GM21367 (cell line): ENCODE measurements around the gene CDKN2D.

Source experiments
- ATAC-seq: cut with Tn5 transposase; IDR thresholded peaks from one replicate; pipeline ENCODE4 v1.9.1; 2021; ENCODE audit not compliant: unreplicated experiment

The CDKN2D gene

DNA sequence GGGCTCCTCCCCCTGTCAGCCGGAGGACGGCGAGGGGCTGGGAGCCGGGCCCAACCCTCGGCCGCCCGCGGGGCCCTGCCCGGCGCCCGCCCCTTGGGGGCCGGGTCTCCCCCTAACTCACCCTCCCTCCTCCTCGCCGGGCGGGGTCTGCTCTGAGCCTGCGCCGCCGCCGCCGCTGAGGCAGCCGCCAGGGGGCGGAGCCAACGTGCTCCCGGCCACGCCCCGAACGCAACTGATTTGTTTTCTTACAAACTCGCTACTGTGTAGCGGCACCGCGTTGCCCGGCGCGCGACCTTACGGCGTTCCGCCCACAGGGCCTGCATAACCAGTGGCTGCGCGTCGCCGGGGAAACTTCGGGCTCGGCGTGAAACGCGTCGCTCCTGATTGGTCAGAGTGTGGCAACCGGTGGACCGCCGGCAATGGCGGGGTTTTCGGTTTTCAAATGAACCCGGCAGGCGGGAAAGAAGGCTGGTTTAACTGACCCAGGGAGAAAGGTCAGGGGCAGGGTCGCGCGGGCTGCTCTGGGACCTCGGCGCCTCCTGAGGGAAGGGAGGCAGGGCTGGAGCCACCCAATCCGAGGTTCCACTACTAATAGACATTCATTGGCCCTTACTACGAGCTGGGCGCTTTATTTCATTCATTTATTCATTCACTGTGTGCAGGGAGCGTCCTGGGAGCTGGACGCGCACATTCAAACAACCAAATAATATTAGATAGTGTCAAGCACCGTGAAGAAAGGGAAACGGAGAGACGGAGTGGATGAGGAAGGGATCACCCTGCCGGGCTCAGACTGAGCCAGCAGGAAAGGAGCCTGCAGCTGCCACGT, at the start of gene CDKN2D:
Gene CDKN2D, minus strand, starts transcription at position 154 of the 826 bp plus-strand sequence. CDS start 326 bp downstream, outside the sequence.
- ATAC-seq, result peak; percentile 55

DNA sequence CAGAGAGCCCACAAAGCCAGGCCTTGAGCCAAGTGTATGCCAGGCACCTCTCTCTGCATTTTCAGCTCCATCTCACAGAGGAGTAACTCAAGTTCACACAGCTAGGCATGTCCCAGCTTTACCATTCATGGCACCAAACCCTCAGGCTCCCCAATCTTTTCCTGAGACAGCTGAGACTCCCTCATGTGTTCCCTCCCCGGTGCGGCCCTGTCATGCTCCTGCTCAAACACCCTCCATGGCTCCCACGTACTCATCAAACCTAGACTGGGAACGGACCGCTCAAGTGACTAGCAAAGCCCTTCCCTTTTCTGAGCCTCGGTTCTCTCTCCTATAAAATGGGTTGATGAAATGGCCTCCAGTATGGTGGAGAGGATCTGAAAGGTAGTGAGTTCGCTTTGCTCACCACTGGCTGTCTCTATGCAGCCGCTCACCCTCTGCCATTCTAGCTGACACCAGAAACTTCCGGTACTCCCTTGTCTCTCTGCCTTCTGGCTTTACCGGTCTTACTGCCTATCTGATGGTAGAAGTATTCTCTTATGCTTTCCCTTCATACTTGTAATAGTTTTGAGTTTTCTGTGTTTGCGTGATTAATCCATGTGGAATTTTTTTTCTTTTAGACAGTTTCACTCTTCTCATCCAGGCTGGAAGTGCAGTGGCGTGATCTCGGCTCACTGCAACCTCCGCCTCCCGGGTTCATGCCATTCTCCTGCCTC, 48.8 kb upstream of the CDKN2D start:
- no peak for ATAC-seq

DNA sequence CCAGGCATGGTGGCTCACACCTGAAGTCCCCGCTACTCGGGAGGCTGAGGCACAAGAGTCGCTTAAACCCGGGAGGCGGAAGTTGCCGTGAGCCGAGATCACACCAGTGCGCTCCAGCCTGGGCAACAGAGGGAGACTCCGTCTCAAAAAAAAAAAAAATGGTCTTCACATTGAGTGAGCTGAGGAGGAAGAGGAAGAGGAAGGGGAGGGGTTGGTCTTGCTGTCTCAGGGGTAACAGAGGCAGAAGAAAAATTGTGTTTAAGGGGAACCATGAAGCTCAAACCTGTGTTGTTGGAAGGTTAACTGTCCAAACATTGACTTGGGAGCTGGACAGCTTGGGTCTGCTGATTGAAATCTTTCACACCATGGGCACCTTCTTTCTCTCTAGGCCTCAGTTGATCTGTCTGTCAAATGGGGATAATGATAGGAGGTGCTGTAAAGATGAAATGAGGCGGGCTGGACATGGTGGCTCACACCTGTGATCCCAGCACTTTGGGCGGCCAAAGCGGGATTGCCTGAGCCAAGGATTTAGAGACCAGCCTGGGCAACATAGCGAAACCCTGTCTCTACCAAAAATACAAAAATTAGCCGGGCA, 46.7 kb upstream of the CDKN2D start:
- no peak for ATAC-seq

DNA sequence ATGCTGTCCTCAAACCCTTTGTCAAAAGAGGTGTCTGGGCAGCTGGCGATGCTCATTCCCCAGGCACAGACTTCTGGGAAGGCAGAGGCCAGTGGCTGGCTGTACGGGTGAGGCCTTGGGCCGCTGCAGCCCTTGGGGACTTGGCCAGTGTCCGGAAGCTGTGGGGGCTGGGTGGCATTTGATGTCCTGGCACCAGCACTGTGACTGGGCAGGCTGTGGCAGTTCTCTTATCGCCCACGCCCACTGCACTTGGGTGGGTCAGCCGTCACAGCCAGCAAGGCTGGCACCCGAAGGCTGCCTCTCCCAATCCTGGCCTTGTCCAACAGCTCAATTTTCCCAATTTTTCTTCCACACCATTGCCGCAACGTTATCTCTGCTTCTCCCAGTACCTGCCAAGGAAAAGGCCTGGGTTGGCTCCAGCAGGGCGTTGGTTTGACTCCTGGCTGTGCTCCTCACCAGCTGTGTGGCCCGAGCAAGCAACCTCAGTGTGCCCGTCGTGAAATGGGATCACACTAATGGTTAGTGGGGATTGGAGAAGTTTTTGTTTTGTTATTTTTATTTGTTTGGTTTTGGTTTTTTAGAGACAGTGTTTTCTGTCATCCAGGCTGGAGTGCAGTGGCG, 43.8 kb upstream of the CDKN2D start:
- no peak for ATAC-seq

DNA sequence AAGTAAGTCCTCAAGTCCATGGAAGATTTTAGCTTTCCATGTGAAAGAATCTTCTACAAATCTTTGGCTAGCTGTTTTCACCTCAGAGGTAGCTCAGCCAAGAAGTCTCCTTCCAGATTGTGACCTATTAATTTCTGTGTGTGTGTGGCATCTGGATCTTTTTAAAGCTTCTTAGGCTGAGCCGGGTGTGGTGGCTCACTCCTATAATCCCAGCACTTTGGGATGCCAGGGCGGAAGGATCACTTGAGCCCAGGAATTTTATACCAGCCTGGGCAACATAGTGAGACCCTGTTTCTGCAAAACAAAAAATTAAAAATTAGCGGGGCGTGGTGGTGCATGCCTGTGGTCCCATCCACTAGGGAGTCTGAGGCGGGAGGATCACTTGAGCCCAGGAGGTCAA, 43.1 kb upstream of the CDKN2D start:
- ATAC-seq, result no peak

DNA sequence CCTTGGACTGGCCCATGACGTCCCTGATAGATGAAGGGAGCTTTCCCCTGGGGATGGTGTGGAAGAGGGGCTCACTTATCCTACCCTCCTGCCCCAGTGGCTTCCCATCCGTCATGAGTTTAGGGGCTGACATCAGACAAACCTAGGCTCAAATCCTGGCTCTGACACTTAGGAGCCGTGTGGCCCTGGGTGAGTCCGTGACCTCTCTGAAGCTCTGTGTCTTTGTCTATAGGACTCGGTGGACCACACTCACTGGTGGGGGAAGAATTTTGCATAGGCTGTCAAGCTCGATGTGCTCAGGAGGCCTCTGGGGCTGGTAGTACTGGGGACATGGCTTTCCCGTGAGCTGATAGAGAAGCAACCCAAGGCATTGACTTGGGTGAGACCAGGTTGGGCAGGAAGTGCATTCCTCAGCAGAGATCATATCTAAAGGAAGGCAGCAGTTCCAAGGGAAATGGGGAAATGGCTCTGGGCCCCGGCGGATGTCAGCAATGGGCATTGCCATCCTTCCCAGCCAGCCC, 35.7 kb upstream of the CDKN2D start:
- peak; percentile 16 for ATAC-seq

DNA sequence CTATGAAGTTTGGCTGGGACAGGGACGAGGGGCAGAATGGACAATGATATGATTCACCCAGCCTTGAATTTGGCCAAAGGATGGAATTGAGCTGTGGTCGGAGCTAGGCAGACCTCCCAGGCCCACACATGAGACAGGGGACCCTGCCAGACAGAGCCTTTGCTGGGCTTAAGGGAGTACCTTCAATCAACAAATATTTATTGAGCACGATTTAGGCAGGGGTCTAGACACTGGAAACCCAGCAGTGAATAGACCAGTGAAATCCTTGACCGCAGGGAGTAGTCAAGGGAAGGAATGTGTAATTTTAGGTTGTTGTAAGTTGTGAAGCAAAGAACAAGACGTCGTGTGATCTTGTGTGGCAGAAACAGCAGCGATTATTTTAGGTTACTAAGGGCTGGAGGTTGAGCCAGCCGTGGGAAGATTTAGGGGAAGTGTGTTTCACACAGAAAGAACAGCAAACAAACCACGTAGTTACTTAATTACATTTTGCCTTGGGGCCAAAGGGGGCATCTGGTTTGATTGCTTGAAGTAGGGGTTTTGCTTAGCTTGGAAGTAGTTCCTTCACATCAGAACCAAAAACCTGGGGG, 35.2 kb upstream of the CDKN2D start:
- peak; percentile 17 for ATAC-seq

DNA sequence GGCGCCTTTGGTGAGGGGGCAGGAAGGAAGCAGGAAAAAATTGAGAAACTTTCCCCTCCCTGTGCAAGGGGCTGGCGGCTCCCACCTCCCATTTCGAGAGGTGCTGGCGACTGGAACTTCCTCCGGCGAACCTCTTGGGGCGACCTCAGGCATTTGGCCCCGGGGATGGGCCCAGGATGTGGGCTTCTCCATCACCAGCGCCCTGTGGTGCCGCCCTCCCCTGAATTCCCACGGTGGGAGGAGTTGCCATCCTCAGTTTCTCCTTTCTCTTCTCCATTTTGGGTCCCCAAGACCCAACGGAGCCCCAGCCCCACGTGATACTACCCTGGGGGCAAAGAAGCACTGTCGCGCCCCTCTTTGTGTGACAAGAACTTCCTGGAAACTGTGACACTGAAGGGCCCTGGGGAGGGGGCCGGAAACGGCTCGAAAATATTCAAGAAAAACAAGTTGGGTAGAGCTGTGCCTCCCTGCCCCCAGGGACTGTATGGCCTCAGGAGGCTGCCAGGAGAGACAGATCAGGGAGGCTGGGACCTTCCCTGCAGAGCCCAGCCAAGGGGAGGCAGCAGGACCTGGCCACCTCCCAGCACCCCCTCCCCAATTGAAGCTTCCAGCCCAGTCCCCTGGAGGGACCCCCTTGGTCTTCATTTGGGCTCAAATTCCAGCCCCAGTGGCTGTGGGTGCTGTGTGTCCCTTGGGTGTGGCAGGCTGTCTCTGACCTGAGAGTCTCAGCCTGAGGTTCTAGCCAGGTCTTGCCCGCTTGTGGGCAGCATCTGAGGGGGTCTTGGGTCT, 34.5 kb upstream of the CDKN2D start:
- ATAC-seq, result peak; percentile 42

DNA sequence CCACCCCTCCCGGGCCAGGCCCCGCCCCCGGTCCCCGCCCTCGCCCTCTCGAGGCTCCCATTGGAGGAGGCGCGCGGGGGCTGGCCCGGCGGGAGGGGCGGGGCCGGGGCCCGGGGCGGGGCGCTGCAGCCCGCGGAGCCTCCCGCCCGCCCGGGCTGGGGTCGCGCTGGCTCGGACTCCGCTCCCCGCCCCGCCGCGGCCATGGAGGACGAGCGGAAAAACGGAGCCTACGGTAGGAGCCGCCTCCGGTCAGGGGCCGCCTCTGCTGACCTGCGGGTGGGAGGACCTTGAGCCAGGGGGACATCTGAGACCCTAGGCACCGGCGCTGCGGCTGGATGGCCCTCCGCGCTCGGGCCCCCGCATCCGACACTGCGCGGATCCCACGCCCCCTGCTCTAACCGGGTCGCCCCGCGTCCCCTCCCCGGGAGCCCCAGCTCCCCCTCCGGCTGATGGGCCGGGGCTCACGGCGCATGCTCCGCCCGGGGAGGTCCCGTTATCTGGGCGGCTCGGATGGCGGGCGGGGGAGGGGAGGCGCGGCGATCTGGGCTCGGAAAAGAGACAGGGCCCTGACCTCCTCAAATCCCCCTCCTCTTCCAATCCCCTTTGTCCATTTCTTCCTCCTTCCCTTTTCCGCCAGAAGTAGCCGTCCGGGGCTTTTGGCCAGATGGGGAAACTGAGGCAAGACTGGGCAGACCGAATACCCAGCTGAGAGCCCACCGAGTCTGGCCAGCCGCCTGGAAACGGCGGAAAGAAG, 33.7 kb upstream of the CDKN2D start:
- no peak for ATAC-seq

DNA sequence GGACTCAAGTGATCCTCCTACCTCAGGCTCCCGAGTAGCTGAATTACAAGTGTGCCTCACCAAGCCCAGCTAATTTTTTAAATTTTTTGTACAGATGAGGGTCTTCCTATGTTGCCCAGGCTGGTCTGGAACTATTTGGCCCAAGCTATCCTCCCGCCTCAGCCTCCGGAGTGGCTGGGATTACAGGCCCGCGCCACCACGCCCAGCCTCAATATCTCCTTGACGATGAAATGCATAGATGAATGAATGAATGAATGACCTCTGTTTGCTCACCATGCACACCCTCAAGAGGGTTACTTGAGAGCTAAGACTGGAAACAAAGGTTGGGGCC, 33.2 kb upstream of the CDKN2D start:
- no peak for ATAC-seq

DNA sequence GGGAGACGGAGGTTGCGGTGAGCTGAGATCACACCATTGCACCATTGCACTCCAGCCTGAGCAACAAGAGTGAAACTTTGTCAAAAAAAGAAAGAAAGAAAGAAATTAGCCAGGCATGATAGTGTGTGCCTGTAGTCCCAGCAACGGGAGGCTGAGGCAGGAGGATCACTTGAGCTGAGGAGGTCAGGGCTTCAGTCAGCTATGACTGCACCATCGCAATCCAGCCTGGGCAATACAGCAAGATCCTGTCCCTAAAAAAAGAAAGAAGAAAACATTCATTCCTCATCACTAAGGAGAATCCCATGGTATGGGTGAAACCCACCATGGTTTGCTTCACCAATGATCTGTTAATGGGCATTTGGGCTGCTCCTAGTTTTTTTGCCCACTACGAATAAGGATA, 31.4 kb upstream of the CDKN2D start:
- ATAC-seq, result no peak

DNA sequence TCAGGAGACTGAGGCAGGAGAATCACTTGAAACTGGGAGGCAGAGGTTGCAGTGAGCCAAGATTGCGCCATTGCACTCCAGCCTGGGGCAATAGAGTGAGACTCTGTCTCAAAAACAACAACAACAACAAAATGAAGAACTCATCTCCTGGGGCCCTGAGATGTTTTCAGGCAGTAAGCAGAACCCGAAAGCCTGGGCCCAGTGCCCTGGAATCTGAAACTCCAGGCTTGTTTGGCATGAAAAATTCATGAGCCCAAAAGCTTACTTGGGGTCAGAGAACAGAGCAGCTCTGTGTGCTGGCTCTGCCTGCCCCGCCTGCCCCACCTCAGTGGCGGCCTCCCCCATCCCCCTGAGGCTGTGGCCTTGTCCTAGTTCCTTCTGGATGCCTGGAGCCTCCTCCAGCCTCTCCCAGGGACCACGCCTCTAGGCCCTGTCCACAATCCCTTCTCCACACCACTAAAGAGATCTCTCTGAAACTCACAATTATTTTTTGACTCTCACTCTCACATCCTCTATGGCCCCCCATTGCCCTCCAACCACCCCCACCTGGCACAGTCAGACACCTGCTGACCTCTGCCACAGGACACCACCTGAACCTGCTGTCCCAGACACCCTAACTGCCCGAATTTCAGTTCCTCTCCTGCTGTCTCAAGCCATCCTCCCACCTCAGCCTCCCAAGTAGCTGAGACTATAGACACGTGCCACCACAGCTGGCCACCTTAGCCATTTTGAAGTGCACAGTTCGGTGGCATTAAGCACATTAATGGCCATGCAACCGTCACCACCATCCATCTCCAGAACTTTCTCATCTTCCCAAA, 25.2 kb upstream of the CDKN2D start:
- ATAC-seq, result no peak

DNA sequence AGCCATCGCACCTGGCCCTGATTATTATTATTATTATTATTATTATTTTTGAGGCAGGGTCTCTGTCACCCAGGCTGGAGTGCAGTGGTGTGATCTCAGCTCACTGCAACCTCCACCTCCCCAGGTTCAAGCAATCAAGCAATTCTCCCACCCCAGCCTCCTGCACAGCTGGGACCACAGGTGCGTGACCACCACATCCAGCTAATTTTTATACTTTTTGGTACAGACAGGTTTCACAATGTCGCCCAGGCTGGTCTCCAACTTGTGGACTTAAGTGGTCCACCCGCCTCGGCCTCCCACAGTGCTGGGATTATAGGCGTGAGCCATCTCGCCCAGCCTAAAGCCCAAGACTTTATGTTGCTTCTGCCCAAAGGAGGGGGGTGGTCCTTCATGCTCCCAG, 24.4 kb upstream of the CDKN2D start:
- no peak for ATAC-seq

DNA sequence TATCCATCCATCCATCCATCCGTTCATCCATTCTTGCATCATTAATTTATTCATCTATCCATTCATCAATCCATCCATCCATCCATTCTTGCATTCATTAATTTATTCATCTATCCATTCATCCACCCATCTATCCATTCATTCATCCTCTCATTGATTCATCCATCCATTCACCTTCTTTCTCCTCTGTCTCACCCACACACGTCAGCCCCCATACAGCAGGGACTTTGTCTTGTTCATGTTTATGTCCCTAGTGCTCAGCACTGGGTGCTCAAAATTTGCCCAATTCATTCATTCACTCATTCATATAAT, 19.0 kb upstream of the CDKN2D start:
- no peak for ATAC-seq

DNA sequence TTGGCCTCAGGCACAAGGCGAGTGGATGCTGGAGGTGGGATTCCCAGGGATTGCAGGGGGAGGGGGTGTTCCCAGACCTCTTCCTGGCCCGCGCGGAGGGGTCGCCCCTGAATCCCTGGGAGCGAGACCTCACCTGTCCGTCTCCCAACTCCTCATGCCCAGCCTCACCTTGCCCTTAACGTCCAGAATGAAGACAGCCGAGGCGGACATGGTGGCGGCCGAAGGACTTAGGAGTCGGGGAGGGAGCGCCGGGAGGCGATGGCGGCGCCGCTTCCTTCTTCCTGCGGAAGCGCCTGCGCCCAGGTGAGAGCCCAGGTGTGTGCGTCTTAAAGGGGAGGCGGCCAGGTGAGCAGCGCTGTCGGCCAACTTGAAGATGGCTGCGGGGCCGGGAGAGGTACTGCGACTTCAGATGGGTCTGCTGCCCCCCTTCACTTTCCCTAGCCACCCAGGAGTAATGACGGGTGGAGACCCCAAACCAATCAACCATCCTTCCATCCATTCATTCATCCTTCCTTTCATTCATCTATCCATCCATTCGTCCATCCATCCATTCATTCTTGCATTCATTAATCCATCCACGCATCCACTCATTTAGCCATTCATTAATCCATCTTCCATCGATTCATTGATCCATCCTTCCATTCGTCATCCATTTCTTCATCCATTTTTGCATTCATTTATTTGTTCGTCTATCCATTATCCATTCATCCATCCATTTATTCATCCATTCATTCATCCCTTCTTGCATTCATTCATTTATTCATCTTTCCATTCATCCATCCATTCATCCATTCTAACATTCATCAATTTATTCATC, 18.5 kb upstream of the CDKN2D start, which contains the start of gene AP1M2:
Gene AP1M2, minus strand, starts transcription at position 291 of the 817 bp plus-strand sequence. Its CDS starts 81 bp downstream, at position 210.
- no peak for ATAC-seq

DNA sequence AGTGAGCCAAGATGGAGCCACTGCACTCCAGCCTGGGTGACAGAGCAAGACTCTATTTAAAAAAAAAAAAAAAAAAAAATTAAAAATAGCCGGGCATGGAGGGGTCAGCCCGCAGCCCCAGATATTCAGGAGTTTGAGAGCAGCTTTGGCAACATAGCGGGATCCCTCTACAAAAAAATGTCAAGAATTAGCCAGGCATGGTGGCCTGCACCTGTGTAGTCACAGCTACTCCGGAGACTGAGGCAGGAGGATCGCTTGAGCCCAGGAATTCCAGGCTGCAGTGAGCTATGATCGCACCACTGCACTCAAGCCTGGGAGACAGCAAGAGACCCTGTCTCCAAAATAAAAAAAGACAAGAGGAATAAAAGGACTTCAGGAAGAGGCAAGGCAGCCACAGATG, 17.6 kb upstream of the CDKN2D start:
- ATAC-seq, result no peak

DNA sequence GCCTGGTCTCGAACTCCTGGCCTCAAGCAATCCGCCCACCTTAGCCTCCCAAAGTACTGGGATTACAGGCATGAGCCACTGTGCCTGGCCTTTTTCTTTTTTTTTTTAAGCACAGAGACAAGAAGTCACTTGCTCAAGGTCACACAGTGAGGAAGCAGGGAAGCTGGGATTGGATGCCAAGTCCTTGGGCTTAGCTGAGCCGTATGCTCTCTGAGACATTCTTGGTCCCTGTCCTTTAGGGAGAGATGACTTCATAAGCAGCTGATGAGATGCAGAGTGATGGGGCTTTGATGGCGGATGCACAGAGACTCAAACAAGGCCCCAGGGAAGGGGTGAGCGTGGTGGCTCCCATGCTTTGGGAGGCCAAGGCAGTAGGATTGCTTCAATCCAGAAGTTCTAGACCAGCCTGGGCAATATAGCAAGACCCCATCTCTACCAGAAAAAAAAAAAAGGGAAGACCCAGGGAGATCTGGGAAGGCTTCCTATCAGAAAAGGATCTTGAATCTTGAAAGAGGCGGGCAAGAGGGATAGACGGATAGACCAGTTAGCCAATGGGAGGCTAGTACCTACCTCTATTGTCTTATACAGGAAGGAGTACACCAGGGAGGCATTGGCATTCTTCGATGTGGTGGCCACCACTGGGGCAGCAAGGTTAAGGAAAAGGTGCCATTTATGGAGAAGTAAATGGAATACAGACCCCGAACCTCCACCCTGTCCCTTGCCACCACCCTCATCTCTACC, 14.4 kb upstream of the CDKN2D start:
- ATAC-seq, result no peak
